ENCODE measurements around the gene GORASP2. TPM values are rescaled to one million over a fixed set of nuclear protein-coding genes. Genes with fewer than 3 reads are reported as not detected.

The GORASP2 gene
- total RNA-seq, 1 experiment from 2014 or later = 143 TPM

DNA sequence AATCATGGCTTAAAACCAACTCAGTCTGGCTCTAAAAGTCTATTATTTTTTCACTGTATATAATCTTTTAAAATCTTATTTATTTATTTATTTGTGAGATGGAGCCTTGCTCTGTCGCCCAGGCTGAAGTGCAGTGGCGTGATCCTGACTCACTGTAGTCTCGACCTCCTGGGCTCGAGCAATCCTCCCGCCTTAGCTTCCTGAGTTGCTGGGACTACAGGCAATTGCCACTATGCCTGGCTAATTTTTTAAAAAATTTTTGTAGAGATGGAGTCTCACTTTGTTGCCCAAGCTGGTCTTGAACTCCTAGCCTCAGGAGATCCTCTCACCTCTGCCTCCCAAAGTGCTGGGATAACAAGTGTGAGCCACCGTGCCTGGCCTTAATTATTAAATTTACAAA lies 14.5 kb downstream of the GORASP2 start:
- no peak for DNase-seq
- TF ChIP-seq, protein P1, sequence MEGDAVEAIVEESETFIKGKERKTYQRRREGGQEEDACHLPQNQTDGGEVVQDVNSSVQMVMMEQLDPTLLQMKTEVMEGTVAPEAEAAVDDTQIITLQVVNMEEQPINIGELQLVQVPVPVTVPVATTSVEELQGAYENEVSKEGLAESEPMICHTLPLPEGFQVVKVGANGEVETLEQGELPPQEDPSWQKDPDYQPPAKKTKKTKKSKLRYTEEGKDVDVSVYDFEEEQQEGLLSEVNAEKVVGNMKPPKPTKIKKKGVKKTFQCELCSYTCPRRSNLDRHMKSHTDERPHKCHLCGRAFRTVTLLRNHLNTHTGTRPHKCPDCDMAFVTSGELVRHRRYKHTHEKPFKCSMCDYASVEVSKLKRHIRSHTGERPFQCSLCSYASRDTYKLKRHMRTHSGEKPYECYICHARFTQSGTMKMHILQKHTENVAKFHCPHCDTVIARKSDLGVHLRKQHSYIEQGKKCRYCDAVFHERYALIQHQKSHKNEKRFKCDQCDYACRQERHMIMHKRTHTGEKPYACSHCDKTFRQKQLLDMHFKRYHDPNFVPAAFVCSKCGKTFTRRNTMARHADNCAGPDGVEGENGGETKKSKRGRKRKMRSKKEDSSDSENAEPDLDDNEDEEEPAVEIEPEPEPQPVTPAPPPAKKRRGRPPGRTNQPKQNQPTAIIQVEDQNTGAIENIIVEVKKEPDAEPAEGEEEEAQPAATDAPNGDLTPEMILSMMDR (IDR thresholded peaks at IDR 0.05; ENCODE audit: insufficient read depth in 1 of 2, low read depth in 1 of 2, low read length in 1 of 2, severe bottlenecking in 1 of 2, unreplicated experiment in 1 of 2) = no peak
- no peak overlapping the region for H3K4me3 ChIP-seq (ENCODE audit: low read depth, low read length)
- CTCF ChIA-PET = no interaction called here
- no peaks in the 10 kb centered on the region for H3K4me1 ChIP-seq
- no peaks in the 10 kb centered on the region for H3K9me3 ChIP-seq
- no peak overlapping the region for H3K4me3 Mint-ChIP-seq (ENCODE audit: unreplicated experiment)
- H3K9me3 Mint-ChIP-seq (ENCODE audit: unreplicated experiment) = no peaks in the 10 kb centered on the region
- POLR2A ChIA-PET = no interaction called here
- BruUV-seq (replicated peaks) = no TSS peak
- no peaks in the 10 kb centered on the region for H3K27me3 ChIP-seq (replicated peaks; ENCODE audit: control insufficient read depth, insufficient read depth, low read length)
- peaks cover 7% of the 10 kb centered on the region for H3K4me1 Mint-ChIP-seq (ENCODE audit: low read depth, unreplicated experiment)
- H3K27me3 Mint-ChIP-seq (ENCODE audit: insufficient read depth, unreplicated experiment) = no peaks in the 10 kb centered on the region
- peaks cover 30% of the 10 kb centered on the region for H3K36me3 Mint-ChIP-seq (ENCODE audit: insufficient read depth, unreplicated experiment)
- H3K27ac Mint-ChIP-seq (ENCODE audit: unreplicated experiment) = no peak overlapping the region
- intact Hi-C loops (cut with micrococcal nuclease; ENCODE audit: unreplicated experiment) = no loop called here
- no peaks in the 10 kb centered on the region for H3K36me3 ChIP-seq (ENCODE audit: control insufficient read depth, insufficient read depth, low read length)

DNA sequence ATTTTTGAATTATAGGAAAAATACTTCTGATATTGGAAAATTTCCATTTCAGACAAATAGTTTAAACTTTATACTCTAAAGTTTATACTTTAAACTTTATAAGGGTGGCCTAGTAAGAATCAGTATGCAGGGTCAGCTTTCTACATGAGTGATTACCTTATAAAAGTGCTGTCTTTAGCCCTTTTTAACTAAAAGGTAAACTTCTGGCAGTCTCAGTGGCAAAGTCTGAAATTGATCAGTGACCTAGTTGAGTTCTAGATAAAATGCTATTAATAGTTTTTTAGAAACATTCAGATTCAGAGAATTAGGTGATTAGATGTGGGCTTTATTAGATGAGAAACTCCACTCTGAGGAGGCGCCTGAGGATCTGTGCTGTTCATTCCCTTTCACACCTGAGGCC lies 15.5 kb downstream of the GORASP2 start:
- Histone ChIP-seq H3K27me3 (replicated peaks; ENCODE audit: control insufficient read depth, insufficient read depth, low read length) (no peaks in the 10 kb centered on the region), H3K4me1 (no peaks in the 10 kb centered on the region), H3K36me3 (ENCODE audit: control insufficient read depth, insufficient read depth, low read length) (no peaks in the 10 kb centered on the region), H3K4me3 (ENCODE audit: low read depth, low read length) (no peak overlapping the region), H3K9me3 (no peaks in the 10 kb centered on the region)
- peaks cover 26% of the 10 kb centered on the region for H3K36me3 Mint-ChIP-seq (ENCODE audit: insufficient read depth, unreplicated experiment)
- H3K27me3 Mint-ChIP-seq (ENCODE audit: insufficient read depth, unreplicated experiment) = no peaks in the 10 kb centered on the region
- TF ChIP-seq, protein P1 (IDR thresholded peaks at IDR 0.05; ENCODE audit: insufficient read depth in 1 of 2, low read depth in 1 of 2, low read length in 1 of 2, severe bottlenecking in 1 of 2, unreplicated experiment in 1 of 2) = no peak
- no TSS peak for BruUV-seq (replicated peaks)
- intact Hi-C loops (cut with micrococcal nuclease; ENCODE audit: unreplicated experiment) = no loop called here
- POLR2A ChIA-PET = no interaction called here
- H3K27ac Mint-ChIP-seq (ENCODE audit: unreplicated experiment) = no peak overlapping the region
- H3K9me3 Mint-ChIP-seq (ENCODE audit: unreplicated experiment) = no peaks in the 10 kb centered on the region
- H3K4me3 Mint-ChIP-seq (ENCODE audit: unreplicated experiment) = no peak overlapping the region
- H3K4me1 Mint-ChIP-seq (ENCODE audit: low read depth, unreplicated experiment) = peaks cover 7% of the 10 kb centered on the region
- CTCF ChIA-PET = no interaction called here
- no peak for DNase-seq

DNA sequence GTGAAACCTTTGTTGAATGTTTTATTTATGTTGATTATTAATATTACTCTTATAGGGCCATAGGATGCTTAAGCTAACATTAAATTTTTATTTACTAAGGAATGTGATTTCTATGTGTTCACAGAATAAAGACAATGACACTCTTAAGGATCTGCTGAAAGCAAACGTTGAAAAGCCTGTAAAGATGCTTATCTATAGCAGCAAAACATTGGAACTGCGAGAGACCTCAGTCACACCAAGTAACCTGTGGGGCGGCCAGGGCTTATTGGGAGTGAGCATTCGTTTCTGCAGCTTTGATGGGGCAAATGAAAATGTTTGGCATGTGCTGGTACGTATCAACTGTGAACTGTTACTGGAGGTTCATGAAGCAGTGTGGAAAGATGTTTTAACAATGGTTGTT lies 20.4 kb downstream of the GORASP2 start:
- CTCF ChIA-PET = no interaction called here

More for the DNA sequence above, 20.4 kb downstream of the GORASP2 start:
- no peak for DNase-seq
- H3K9me3 ChIP-seq = no peaks in the 10 kb centered on the region
- POLR2A ChIA-PET = no interaction called here
- no peaks in the 10 kb centered on the region for H3K27me3 ChIP-seq (replicated peaks; ENCODE audit: control insufficient read depth, insufficient read depth, low read length)
- Mint-ChIP-seq H3K4me1 (ENCODE audit: low read depth, unreplicated experiment) (peaks cover 13% of the 10 kb centered on the region), H3K27ac (ENCODE audit: unreplicated experiment) (no peak overlapping the region), H3K9me3 (ENCODE audit: unreplicated experiment) (no peaks in the 10 kb centered on the region), H3K36me3 (ENCODE audit: insufficient read depth, unreplicated experiment) (peaks cover 69% of the 10 kb centered on the region), H3K4me3 (ENCODE audit: unreplicated experiment) (no peak overlapping the region), H3K27me3 (ENCODE audit: insufficient read depth, unreplicated experiment) (no peaks in the 10 kb centered on the region)
- no peak overlapping the region for H3K4me3 ChIP-seq (ENCODE audit: low read depth, low read length)
- peaks cover 7% of the 10 kb centered on the region for H3K36me3 ChIP-seq (ENCODE audit: control insufficient read depth, insufficient read depth, low read length)
- H3K4me1 ChIP-seq = no peaks in the 10 kb centered on the region
- TF ChIP-seq, protein P1 (IDR thresholded peaks at IDR 0.05; ENCODE audit: insufficient read depth in 1 of 2, low read depth in 1 of 2, low read length in 1 of 2, severe bottlenecking in 1 of 2, unreplicated experiment in 1 of 2) = no peak
- no TSS peak for BruUV-seq (replicated peaks)
- intact Hi-C loops (cut with micrococcal nuclease; ENCODE audit: unreplicated experiment) = no loop called here

Data from Caco-2 (cell line).